ENCODE results near the gene TMEM170B.

DNA sequence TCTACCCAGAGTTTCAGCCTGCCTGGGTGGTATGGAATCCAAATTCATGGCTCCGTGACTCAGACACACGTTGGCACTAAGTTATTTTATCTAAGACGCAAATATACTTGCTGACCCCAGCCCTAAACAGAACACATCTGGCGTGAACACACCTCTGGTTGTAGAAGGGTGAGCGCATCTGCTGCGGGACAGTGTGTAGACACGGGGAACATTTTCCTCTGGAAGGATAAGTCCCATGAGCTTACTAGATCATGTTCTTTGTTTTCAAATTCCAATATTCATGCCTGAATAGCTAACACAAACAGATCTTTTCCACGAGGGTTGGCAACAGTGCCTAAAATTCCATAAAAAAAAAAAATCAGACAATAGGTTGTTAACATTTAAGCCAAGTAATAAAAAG lies 87.8 kb downstream of the TMEM170B start:
- TF ChIP-seq MYC (IDR thresholded peaks at IDR 0.05; ENCODE audit: low read depth, low read length) = no peak
- no peak for TF ChIP-seq MYC (CRISPR knock-in tag; IDR thresholded peaks at IDR 0.05; ENCODE audit: borderline replicate concordance, low read depth)
- TF ChIP-seq, protein P1, sequence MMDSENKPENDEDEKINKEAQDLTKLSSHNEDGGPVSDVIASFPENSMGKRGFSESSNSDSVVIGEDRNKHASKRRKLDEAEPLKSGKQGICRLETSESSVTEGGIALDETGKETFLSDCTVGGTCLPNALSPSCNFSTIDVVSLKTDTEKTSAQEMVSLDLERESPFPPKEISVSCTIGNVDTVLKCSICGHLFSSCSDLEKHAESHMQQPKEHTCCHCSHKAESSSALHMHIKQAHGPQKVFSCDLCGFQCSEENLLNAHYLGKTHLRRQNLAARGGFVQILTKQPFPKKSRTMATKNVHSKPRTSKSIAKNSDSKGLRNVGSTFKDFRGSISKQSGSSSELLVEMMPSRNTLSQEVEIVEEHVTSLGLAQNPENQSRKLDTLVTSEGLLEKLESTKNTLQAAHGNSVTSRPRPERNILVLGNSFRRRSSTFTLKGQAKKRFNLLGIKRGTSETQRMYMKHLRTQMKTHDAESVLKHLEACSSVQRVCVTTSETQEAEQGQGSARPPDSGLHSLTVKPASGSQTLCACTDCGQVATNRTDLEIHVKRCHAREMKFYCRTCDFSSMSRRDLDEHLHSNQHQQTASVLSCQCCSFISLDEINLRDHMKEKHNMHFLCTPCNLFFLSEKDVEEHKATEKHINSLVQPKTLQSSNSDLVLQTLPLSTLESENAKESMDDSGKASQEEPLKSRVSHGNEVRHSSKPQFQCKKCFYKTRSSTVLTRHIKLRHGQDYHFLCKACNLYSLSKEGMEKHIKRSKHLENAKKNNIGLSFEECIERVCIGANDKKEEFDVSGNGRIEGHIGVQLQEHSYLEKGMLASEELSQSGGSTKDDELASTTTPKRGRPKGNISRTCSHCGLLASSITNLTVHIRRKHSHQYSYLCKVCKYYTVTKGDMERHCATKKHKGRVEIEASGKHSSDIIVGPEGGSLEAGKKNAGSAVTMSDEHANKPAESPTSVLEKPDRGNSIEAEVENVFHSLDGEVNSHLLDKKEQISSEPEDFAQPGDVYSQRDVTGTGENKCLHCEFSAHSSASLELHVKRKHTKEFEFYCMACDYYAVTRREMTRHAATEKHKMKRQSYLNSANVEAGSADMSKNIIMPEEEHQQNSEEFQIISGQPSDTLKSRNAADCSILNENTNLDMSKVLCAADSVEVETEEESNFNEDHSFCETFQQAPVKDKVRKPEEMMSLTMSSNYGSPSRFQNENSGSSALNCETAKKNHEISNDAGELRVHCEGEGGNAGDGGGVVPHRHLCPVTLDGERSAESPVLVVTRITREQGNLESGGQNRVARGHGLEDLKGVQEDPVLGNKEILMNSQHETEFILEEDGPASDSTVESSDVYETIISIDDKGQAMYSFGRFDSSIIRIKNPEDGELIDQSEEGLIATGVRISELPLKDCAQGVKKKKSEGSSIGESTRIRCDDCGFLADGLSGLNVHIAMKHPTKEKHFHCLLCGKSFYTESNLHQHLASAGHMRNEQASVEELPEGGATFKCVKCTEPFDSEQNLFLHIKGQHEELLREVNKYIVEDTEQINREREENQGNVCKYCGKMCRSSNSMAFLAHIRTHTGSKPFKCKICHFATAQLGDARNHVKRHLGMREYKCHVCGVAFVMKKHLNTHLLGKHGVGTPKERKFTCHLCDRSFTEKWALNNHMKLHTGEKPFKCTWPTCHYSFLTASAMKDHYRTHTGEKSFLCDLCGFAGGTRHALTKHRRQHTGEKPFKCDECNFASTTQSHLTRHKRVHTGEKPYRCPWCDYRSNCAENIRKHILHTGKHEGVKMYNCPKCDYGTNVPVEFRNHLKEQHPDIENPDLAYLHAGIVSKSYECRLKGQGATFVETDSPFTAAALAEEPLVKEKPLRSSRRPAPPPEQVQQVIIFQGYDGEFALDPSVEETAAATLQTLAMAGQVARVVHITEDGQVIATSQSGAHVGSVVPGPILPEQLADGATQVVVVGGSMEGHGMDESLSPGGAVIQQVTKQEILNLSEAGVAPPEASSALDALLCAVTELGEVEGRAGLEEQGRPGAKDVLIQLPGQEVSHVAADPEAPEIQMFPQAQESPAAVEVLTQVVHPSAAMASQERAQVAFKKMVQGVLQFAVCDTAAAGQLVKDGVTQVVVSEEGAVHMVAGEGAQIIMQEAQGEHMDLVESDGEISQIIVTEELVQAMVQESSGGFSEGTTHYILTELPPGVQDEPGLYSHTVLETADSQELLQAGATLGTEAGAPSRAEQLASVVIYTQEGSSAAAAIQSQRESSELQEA (IDR thresholded peaks at IDR 0.05; ENCODE audit: low read depth) = no peak
- no peak for TF ChIP-seq CREB1 (IDR thresholded peaks at IDR 0.05)
- no peak for TF ChIP-seq CREB1 (CRISPR knock-in tag; IDR thresholded peaks at IDR 0.05)
- TF ChIP-seq, protein P2, sequence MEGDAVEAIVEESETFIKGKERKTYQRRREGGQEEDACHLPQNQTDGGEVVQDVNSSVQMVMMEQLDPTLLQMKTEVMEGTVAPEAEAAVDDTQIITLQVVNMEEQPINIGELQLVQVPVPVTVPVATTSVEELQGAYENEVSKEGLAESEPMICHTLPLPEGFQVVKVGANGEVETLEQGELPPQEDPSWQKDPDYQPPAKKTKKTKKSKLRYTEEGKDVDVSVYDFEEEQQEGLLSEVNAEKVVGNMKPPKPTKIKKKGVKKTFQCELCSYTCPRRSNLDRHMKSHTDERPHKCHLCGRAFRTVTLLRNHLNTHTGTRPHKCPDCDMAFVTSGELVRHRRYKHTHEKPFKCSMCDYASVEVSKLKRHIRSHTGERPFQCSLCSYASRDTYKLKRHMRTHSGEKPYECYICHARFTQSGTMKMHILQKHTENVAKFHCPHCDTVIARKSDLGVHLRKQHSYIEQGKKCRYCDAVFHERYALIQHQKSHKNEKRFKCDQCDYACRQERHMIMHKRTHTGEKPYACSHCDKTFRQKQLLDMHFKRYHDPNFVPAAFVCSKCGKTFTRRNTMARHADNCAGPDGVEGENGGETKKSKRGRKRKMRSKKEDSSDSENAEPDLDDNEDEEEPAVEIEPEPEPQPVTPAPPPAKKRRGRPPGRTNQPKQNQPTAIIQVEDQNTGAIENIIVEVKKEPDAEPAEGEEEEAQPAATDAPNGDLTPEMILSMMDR (IDR thresholded peaks at IDR 0.05 in 2 of 3, conservative IDR thresholded peaks at IDR 0.05 in 1 of 3; ENCODE audit: insufficient read depth in 2 of 3, low read depth in 1 of 3, low read length in 3 of 3) = no peak
- no peak for TF ChIP-seq RAD21 (CRISPR knock-in tag; conservative IDR thresholded peaks at IDR 0.05 in 1 of 2, IDR thresholded peaks at IDR 0.05 in 1 of 2)

Data from K562 (cell line).